GM23248 (cell line): ENCODE data around the gene GPR89A.
A peak's percentile ranks its signal among the peaks of the same experiment; 100 is the strongest.

Source experiments
- EZH2 ChIP-seq: fragments of 200-600 bp; sonication (generic); IDR thresholded peaks from 2 replicates; pipeline ENCODE4 v1.6.1; 2018; ENCODE audit warnings: antibody characterized with exemption, mild to moderate bottlenecking; ENCODE audit not compliant: insufficient read depth, poor library complexity, severe bottlenecking
- EZH2phosphoT487 ChIP-seq: fragments of 200-600 bp; sonication (generic); IDR thresholded peaks from 2 replicates; pipeline ENCODE4 v1.6.1; 2018; ENCODE audit warnings: antibody characterized with exemption, moderate library complexity, mild to moderate bottlenecking, low read depth; ENCODE audit not compliant: insufficient read depth

- TF ChIP-seq EZH2phosphoT487 = 0 out of 2 replicates have a peak, but pooled peaks have one; percentile 48
- TF ChIP-seq EZH2 = no peak
Observed at GRCh38 chr1:145706086-145706664, 98.4 kb downstream of the GPR89A start.
